ENCODE results near the gene ARHGAP23. TPM values are rescaled to one million over a fixed set of nuclear protein-coding genes. Genes with fewer than 3 reads are reported as not detected.

ARHGAP23 gene
- total RNA-seq, 2 experiments from 2014 or later: 0.73 TPM; not detected in 1

DNA sequence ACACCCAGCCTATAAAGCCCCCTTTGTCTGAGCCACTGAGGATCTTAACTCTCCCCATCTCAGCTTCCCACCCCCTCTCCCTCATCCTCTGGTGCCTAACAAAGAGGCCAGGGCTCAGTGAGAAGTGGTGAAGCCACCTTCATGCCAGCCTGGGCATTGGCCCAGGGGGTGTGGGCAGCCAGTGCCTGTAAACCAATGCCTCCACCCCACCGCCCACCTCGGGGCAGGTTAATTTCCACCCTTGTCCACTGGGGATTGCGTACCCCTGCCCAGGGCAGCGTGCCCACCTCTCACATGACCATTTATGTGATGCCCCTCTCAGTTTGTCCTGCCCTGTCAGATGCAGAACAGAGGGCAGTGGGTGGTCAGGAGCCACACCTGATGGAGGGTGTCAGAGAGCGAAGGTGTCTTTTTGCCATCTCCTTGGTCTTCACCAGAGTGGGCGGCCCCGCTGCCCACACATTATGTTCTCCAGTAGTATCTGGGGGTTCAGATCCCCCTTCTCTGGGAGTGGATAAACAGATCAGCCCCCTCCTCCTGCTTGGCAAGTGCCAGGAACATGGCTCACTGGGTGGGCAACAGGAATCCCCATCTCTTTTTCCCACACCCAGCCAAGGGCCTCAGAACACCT is 10.1 kb upstream of the ARHGAP23 start:
- ATAC-seq (ENCODE audit: poor library complexity) (no peak), DNase-seq (no peak)
- Mint-ChIP-seq H3K36me3 (ENCODE audit: low read depth) (no peaks in the 10 kb centered on the region), H3K4me1 (ENCODE audit: low read depth) (no peaks in the 10 kb centered on the region), H3K9me3 (no peaks in the 10 kb centered on the region), H3K4me3 (no peak overlapping the region), H3K27ac (no peak overlapping the region), H3K27me3 (peaks cover 74% of the 10 kb centered on the region)
- H3K4me1 ChIP-seq (ENCODE audit: insufficient read depth, low read length): peaks cover 17% of the 10 kb centered on the region
- ChIA-PET POLR2A (no interaction called here), CTCF (interaction anchor here (0.5 kb wide), 1 partner anchor 969 kb away, joined by 3 read pairs; no protein-coding TSS in a partner anchor)
- intact Hi-C loops (cut with DNase I, micrococcal nuclease): loop anchor here in 1 of 2 experiments (10.0 kb wide), 1 partner anchor 153 kb away; no protein-coding TSS in a partner anchor
- H3K27ac ChIP-seq (ENCODE audit: low read depth in 1 of 2, low read length in 2 of 2): no peak overlapping the region
- peaks cover 48 to 55% of the 10 kb centered on the region in 2 experiments for H3K27me3 ChIP-seq (ENCODE audit: control insufficient read depth in 1 of 2, insufficient read depth in 2 of 2, low read length in 2 of 2)
- no peak for TF ChIP-seq CTCF (IDR thresholded peaks at IDR 0.05)
- H3K36me3 ChIP-seq (ENCODE audit: insufficient read depth, low read length): no peaks in the 10 kb centered on the region
- H3K4me3 ChIP-seq (ENCODE audit: low read length): no peak overlapping the region
- H3K9me3 ChIP-seq (ENCODE audit: control insufficient read depth in 1 of 2, insufficient read depth in 1 of 2, low read length in 2 of 2): peaks cover 0 to 5% of the 10 kb centered on the region in 2 experiments

- Mint-ChIP-seq H3K36me3 (ENCODE audit: low read depth) (no peaks in the 10 kb centered on the region), H3K27ac (no peak overlapping the region), H3K27me3 (peaks cover 80% of the 10 kb centered on the region), H3K4me3 (peak overlapping the region; percentile 69), H3K9me3 (no peaks in the 10 kb centered on the region), H3K4me1 (ENCODE audit: low read depth) (peaks cover 5% of the 10 kb centered on the region)
- DNase-seq (peak in 3 of 14 experiments; percentile 26 to 36 (median 30)), ATAC-seq (ENCODE audit: poor library complexity) (no peak)
- peaks cover 50 to 57% of the 10 kb centered on the region in 2 experiments for H3K27me3 ChIP-seq (ENCODE audit: control insufficient read depth in 1 of 2, insufficient read depth in 2 of 2, low read length in 2 of 2)
- intact Hi-C loops (cut with DNase I, micrococcal nuclease): loop anchor here in 1 of 2 experiments (10.0 kb wide), 1 partner anchor 154 kb away; no protein-coding TSS in a partner anchor
- POLR2A ChIA-PET: no interaction called here
- H3K36me3 ChIP-seq (ENCODE audit: insufficient read depth, low read length): no peaks in the 10 kb centered on the region
- peaks cover 17% of the 10 kb centered on the region for H3K4me1 ChIP-seq (ENCODE audit: insufficient read depth, low read length)
- no peak overlapping the region for H3K27ac ChIP-seq (ENCODE audit: low read depth in 1 of 2, low read length in 2 of 2)
- CTCF ChIA-PET: interaction anchor here (0.5 kb wide), 1 partner anchor 968 kb away, joined by 3 read pairs; no protein-coding TSS in a partner anchor
- H3K9me3 ChIP-seq (ENCODE audit: control insufficient read depth in 1 of 2, insufficient read depth in 1 of 2, low read length in 2 of 2): peaks cover 0 to 5% of the 10 kb centered on the region in 2 experiments
- H3K4me3 ChIP-seq (ENCODE audit: low read length): no peak overlapping the region
- no peak for TF ChIP-seq CTCF (IDR thresholded peaks at IDR 0.05)
Measured at GRCh38 chr17:38418693-38419507, 9.4 kb upstream of the ARHGAP23 start.

GRCh38 chr17:38419508-38419981 is 8.7 kb upstream of the ARHGAP23 start:
- H3K4me3 Mint-ChIP-seq: no peak overlapping the region
- Histone ChIP-seq H3K36me3 (ENCODE audit: insufficient read depth, low read length) (no peaks in the 10 kb centered on the region), H3K4me3 (ENCODE audit: low read length) (no peak overlapping the region), H3K27ac (ENCODE audit: low read depth in 1 of 2, low read length in 2 of 2) (no peak overlapping the region), H3K27me3 (ENCODE audit: control insufficient read depth in 1 of 2, insufficient read depth in 2 of 2, low read length in 2 of 2) (peaks cover 57 to 61% of the 10 kb centered on the region in 2 experiments), H3K9me3 (ENCODE audit: control insufficient read depth in 1 of 2, insufficient read depth in 1 of 2, low read length in 2 of 2) (peaks cover 0 to 5% of the 10 kb centered on the region in 2 experiments), H3K4me1 (ENCODE audit: insufficient read depth, low read length) (peaks cover 15% of the 10 kb centered on the region)
- no peaks in the 10 kb centered on the region for H3K36me3 Mint-ChIP-seq (ENCODE audit: low read depth)
- intact Hi-C loops (cut with DNase I, micrococcal nuclease): loop anchor here in 1 of 2 experiments (10.0 kb wide), 1 partner anchor 155 kb away; no protein-coding TSS in a partner anchor
- TF ChIP-seq CTCF (IDR thresholded peaks at IDR 0.05): no peak
- ChIA-PET CTCF (no interaction called here), POLR2A (no interaction called here)
- DNase-seq (peak in 1 of 14 experiments; percentile 37), ATAC-seq (ENCODE audit: poor library complexity) (no peak)
- H3K27ac Mint-ChIP-seq: no peak overlapping the region
- no peaks in the 10 kb centered on the region for H3K9me3 Mint-ChIP-seq
- peaks cover 5% of the 10 kb centered on the region for H3K4me1 Mint-ChIP-seq (ENCODE audit: low read depth)
- peaks cover 87% of the 10 kb centered on the region for H3K27me3 Mint-ChIP-seq

All from CD4-positive, alpha-beta T cell (primary cell).